Measurements from ENCODE around the gene PPM1D. TPM values are rescaled to one million over a fixed set of nuclear protein-coding genes. Genes with fewer than 3 reads are reported as not detected.
A peak's percentile ranks its signal among the peaks of the same experiment; 100 is the strongest.
"Not testable (repeated sequence)": the region's sequence is repeated elsewhere in the genome, so short reads cannot be mapped to it uniquely, and the experiment has no call there.

The PPM1D gene
- total RNA-seq, 1 donor from 2014 or later: 14.2 TPM

GRCh38 chr17:60602385-60602742 is 2.4 kb downstream of the PPM1D start:
- Histone ChIP-seq H3K36me3 (ENCODE audit: control insufficient read depth, insufficient read depth, low read length) (no peaks in the 10 kb centered on the region), H3K27me3 (ENCODE audit: control insufficient read depth, insufficient read depth, low read length) (no peaks in the 10 kb centered on the region), H3K4me3 (ENCODE audit: low read depth, low read length) (peak overlapping the region; percentile 60)
- TF ChIP-seq CTCF (IDR thresholded peaks at IDR 0.05; ENCODE audit: insufficient read depth, low read length, poor library complexity, severe bottlenecking): no peak
- no peak for DNase-seq (ENCODE audit: low read depth)

- Histone ChIP-seq H3K36me3 (ENCODE audit: control insufficient read depth, insufficient read depth, low read length) (no peaks in the 10 kb centered on the region), H3K27me3 (ENCODE audit: control insufficient read depth, insufficient read depth, low read length) (no peaks in the 10 kb centered on the region), H3K4me3 (ENCODE audit: low read depth, low read length) (peak overlapping the region; percentile 60)
- no peak for DNase-seq (ENCODE audit: low read depth)
- TF ChIP-seq CTCF (IDR thresholded peaks at IDR 0.05; ENCODE audit: insufficient read depth, low read length, poor library complexity, severe bottlenecking): no peak
Measured at GRCh38 chr17:60602871-60603270, 2.9 kb downstream of the PPM1D start.

- DNase-seq (ENCODE audit: low read depth); H3K4me3 ChIP-seq (ENCODE audit: low read depth, low read length); H3K36me3 ChIP-seq (ENCODE audit: control insufficient read depth, insufficient read depth, low read length); H3K27me3 ChIP-seq (ENCODE audit: control insufficient read depth, insufficient read depth, low read length): not testable (repeated sequence)
Measured at GRCh38 chr17:60603477-60603876, 3.5 kb downstream of the PPM1D start.

- TF ChIP-seq CTCF (IDR thresholded peaks at IDR 0.05; ENCODE audit: insufficient read depth, low read length, poor library complexity, severe bottlenecking): no peak
- Histone ChIP-seq H3K27me3 (ENCODE audit: control insufficient read depth, insufficient read depth, low read length) (no peaks in the 10 kb centered on the region), H3K36me3 (ENCODE audit: control insufficient read depth, insufficient read depth, low read length) (no peaks in the 10 kb centered on the region), H3K4me3 (ENCODE audit: low read depth, low read length) (no peak overlapping the region)
- DNase-seq (ENCODE audit: low read depth): peak; percentile 73
Measured at GRCh38 chr17:60604686-60605334, 4.8 kb downstream of the PPM1D start.

GRCh38 chr17:60606036-60606435 is 6.0 kb downstream of the PPM1D start:
- no peak for TF ChIP-seq CTCF (IDR thresholded peaks at IDR 0.05; ENCODE audit: insufficient read depth, low read length, poor library complexity, severe bottlenecking)
- H3K4me3 ChIP-seq (ENCODE audit: low read depth, low read length): no peak overlapping the region
- no peak for DNase-seq (ENCODE audit: low read depth)
- no peaks in the 10 kb centered on the region for H3K36me3 ChIP-seq (ENCODE audit: control insufficient read depth, insufficient read depth, low read length)
- H3K27me3 ChIP-seq (ENCODE audit: control insufficient read depth, insufficient read depth, low read length): no peaks in the 10 kb centered on the region

- Histone ChIP-seq H3K36me3 (ENCODE audit: control insufficient read depth, insufficient read depth, low read length) (no peaks in the 10 kb centered on the region), H3K27me3 (ENCODE audit: control insufficient read depth, insufficient read depth, low read length) (no peaks in the 10 kb centered on the region), H3K4me3 (ENCODE audit: low read depth, low read length) (no peak overlapping the region)
- TF ChIP-seq CTCF (IDR thresholded peaks at IDR 0.05; ENCODE audit: insufficient read depth, low read length, poor library complexity, severe bottlenecking): no peak
- DNase-seq (ENCODE audit: low read depth): no peak
Measured at GRCh38 chr17:60610473-60610872, 10.5 kb downstream of the PPM1D start.

- H3K27me3 ChIP-seq (ENCODE audit: control insufficient read depth, insufficient read depth, low read length); DNase-seq (ENCODE audit: low read depth); H3K36me3 ChIP-seq (ENCODE audit: control insufficient read depth, insufficient read depth, low read length); H3K4me3 ChIP-seq (ENCODE audit: low read depth, low read length): not testable (repeated sequence)
Measured at GRCh38 chr17:60611321-60611720, 11.3 kb downstream of the PPM1D start.
